BLaER1 treated with 17β-estradiol and CSF1 and Interleukin-3, amounts not matched to agents 10 nM and 100 nM (cell line): ENCODE data around the gene TSEN34.

Experiments used
- H3K27ac ChIP-seq, 11 experiments: shearing (Covaris generic); formaldehyde crosslinking; 2 replicates each; pipeline ENCODE4 v1.8.1; 2022
- H3K27me3 ChIP-seq, 11 experiments: shearing (Covaris generic); formaldehyde crosslinking; 2 replicates each; pipeline ENCODE4 v1.8.1; 2022
- H3K36me3 ChIP-seq, 11 experiments: shearing (Covaris generic); formaldehyde crosslinking; 2 replicates each; pipeline ENCODE4 v1.8.1; 2022
- H3K4me1 ChIP-seq, 10 experiments: shearing (Covaris generic); formaldehyde crosslinking; 2 replicates each; pipeline ENCODE4 v1.8.1; 2022
- H3K4me2 ChIP-seq, 11 experiments: shearing (Covaris generic); formaldehyde crosslinking; 2 replicates each; pipeline ENCODE4 v1.8.1; 2022
- H3K4me3 ChIP-seq, 10 experiments: shearing (Covaris generic); formaldehyde crosslinking; 2 replicates each; pipeline ENCODE4 v1.8.1; 2022
- H3K9ac ChIP-seq, 11 experiments: shearing (Covaris generic); formaldehyde crosslinking; 2 replicates each; pipeline ENCODE4 v1.8.1; 2022
- H3K9me3 ChIP-seq, 11 experiments: shearing (Covaris generic); formaldehyde crosslinking; replicated peaks in 1 of 11; 2 replicates each; pipeline ENCODE4 v1.8.1; 2022
- H4K20me1 ChIP-seq, 11 experiments: shearing (Covaris generic); formaldehyde crosslinking; 2 replicates each; pipeline ENCODE4 v1.8.1; 2022
- Cebpa-rat ChIP-seq, 11 experiments: shearing (Covaris generic); IDR thresholded peaks; 2 replicates each; pipeline ENCODE4 v1.8.1; 2022

Gene TSEN34

GRCh38 chr19:54196536-54196935 is 5.4 kb downstream of the TSEN34 start:
- peak overlapping the region in 3 of 11 experiments; percentile 31 to 58 (median 53); a peak in 6 of 22 replicates for H3K4me2 ChIP-seq
- H3K27me3 ChIP-seq, result no peaks in the 10 kb centered on the region
- no peak overlapping the region for H3K27ac ChIP-seq
- H3K9ac ChIP-seq, result no peak overlapping the region
- H4K20me1 ChIP-seq, result peaks cover 9 to 28% (median 20%) of the 10 kb centered on the region in 11 experiments; a peak in 21 of 22 replicates
- H3K36me3 ChIP-seq, result peaks cover 37 to 69% (median 53%) of the 10 kb centered on the region in 11 experiments
- TF ChIP-seq Cebpa-rat (IDR thresholded peaks at IDR 0.05), result no peak
- peaks cover 26 to 78% (median 31%) of the 10 kb centered on the region in 10 experiments for H3K4me1 ChIP-seq
- H3K9me3 ChIP-seq, result no peaks in the 10 kb centered on the region; a peak in 1 of 22 replicates
- no peak overlapping the region for H3K4me3 ChIP-seq

DNA sequence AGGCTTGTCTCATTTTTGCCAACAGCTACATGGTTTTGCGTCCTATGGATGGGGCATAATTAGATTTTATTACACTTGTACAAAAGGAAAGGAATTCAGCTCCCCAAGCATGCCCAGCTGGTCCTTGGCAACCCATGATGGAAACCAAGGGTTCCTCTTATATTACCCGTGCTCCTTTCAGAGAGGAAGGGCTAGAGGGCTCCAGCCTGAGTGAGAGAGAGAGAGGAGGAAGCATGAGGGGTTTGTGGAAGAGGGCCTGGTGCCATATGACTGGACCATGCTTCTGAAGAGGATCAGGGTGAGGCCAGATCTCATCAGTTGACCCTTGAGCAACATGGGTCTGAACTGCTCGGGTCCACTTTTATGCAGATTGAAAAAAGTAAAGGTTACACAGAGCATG is 6.0 kb downstream of the TSEN34 start:
- H4K20me1 ChIP-seq, result peaks cover 12 to 30% (median 20%) of the 10 kb centered on the region in 11 experiments; a peak in 21 of 22 replicates
- no peak overlapping the region for H3K27ac ChIP-seq
- no peaks in the 10 kb centered on the region for H3K27me3 ChIP-seq
- TF ChIP-seq Cebpa-rat (IDR thresholded peaks at IDR 0.05), result no peak
- no peaks in the 10 kb centered on the region; a peak in 1 of 22 replicates for H3K9me3 ChIP-seq
- peaks cover 43 to 75% (median 59%) of the 10 kb centered on the region in 11 experiments for H3K36me3 ChIP-seq
- H3K9ac ChIP-seq, result no peak overlapping the region
- peaks cover 24 to 76% (median 28%) of the 10 kb centered on the region in 10 experiments for H3K4me1 ChIP-seq
- no peak overlapping the region for H3K4me3 ChIP-seq
- H3K4me2 ChIP-seq, result peak overlapping the region in 3 of 11 experiments; percentile 31 to 58 (median 53); a peak in 5 of 22 replicates

DNA sequence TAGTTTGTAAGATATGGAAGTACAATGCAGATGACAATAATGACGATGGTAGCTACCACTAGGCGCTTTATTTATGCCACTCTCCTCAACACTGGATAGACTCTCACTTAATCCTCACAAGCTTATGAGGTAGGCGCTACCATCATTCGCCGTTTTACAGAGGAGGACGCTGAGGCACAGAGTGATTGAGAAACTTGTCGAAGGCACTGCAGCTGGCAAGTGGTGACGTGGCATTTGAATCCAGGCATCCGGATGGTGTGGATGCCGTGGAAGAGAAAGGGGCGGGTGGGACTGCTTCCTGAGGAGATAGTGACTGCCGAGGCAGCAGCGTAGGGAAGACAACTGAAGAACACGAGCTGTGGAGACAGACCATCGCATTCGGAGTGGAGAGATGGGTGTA is 8.3 kb downstream of the TSEN34 start:
- no peak for TF ChIP-seq Cebpa-rat (IDR thresholded peaks at IDR 0.05)
- Histone ChIP-seq H3K27ac (peak overlapping the region in 10 of 11 experiments; percentile 95 to 100 (median 98); a peak in 12 of 22 replicates), H3K36me3 (peaks cover 46 to 76% (median 61%) of the 10 kb centered on the region in 11 experiments), H3K27me3 (no peaks in the 10 kb centered on the region), H3K4me3 (peak overlapping the region in 1 of 10 experiments; percentile 96; a peak in 1 of 20 replicates), H3K4me2 (peak overlapping the region in 10 of 11 experiments; percentile 78 to 98 (median 86); a peak in 18 of 22 replicates), H3K4me1 (peaks cover 34 to 61% (median 36%) of the 10 kb centered on the region in 10 experiments), H3K9me3 (no peaks in the 10 kb centered on the region; a peak in 1 of 22 replicates), H4K20me1 (peaks cover 33 to 38% (median 35%) of the 10 kb centered on the region in 11 experiments; a peak in 21 of 22 replicates), H3K9ac (peak overlapping the region; percentile 91 to 99 (median 97); a peak in 16 of 22 replicates)

DNA sequence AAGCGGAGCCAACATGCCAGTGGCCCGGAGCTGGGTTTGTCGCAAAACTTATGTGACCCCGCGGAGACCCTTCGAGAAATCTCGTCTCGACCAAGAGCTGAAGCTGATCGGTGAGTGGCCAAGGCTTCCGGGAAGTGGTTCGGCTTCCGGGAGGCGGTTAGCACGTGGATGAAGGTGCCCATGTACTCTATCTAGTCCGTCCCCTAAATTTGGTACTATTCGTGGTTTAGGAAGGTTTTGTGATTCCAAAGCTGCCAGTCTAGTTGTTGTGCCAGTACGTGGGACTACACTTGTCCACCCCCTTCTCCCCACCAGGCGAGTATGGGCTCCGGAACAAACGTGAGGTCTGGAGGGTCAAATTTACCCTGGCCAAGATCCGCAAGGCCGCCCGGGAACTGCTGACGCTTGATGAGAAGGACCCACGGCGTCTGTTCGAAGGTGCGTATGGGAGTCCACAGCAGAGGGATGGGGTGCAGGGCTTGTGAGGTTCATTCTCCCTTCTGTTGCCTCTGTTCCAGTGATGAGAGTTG is 10.1 kb downstream of the TSEN34 start:
- H3K27ac ChIP-seq, result peak overlapping the region; percentile 95 to 100 (median 97)
- peak overlapping the region; percentile 87 to 99 (median 97) for H3K4me2 ChIP-seq
- peak overlapping the region; percentile 81 to 98 (median 96) for H3K4me3 ChIP-seq
- H3K9me3 ChIP-seq, result no peaks in the 10 kb centered on the region; a peak in 1 of 22 replicates
- no peaks in the 10 kb centered on the region for H3K27me3 ChIP-seq
- peak overlapping the region; percentile 91 to 99 (median 97) for H3K9ac ChIP-seq
- H3K36me3 ChIP-seq, result peaks cover 52 to 77% (median 66%) of the 10 kb centered on the region in 11 experiments
- no peak for TF ChIP-seq Cebpa-rat (IDR thresholded peaks at IDR 0.05)
- H4K20me1 ChIP-seq, result peaks cover 33 to 54% (median 52%) of the 10 kb centered on the region in 11 experiments; a peak in 21 of 22 replicates
- H3K4me1 ChIP-seq, result peaks cover 53 to 61% (median 53%) of the 10 kb centered on the region in 10 experiments

- Histone ChIP-seq H3K4me1 (peaks cover 53 to 63% (median 61%) of the 10 kb centered on the region in 10 experiments), H3K4me2 (peak overlapping the region; percentile 87 to 99 (median 97)), H3K27me3 (no peaks in the 10 kb centered on the region), H4K20me1 (peaks cover 33 to 62% (median 60%) of the 10 kb centered on the region in 11 experiments; a peak in 21 of 22 replicates), H3K27ac (peak overlapping the region; percentile 95 to 100 (median 97)), H3K9me3 (no peaks in the 10 kb centered on the region; a peak in 1 of 22 replicates), H3K9ac (peak overlapping the region; percentile 91 to 99 (median 97)), H3K4me3 (peak overlapping the region; percentile 81 to 98 (median 96)), H3K36me3 (peaks cover 59 to 79% (median 68%) of the 10 kb centered on the region in 11 experiments)
- TF ChIP-seq Cebpa-rat (IDR thresholded peaks at IDR 0.05), result peak in 2 of 11 experiments; percentile 32 to 38; a peak in 1 of 22 replicates
These were observed 10.9 kb downstream of the TSEN34 start for GRCh38 chr19:54201980-54202379.

GRCh38 chr19:54203151-54203611 is 12.1 kb downstream of the TSEN34 start:
- peak overlapping the region; percentile 87 to 99 (median 97) for H3K4me2 ChIP-seq
- H3K27ac ChIP-seq, result peak overlapping the region; percentile 95 to 100 (median 97)
- no peaks in the 10 kb centered on the region; a peak in 1 of 22 replicates for H3K9me3 ChIP-seq
- peaks cover 33 to 74% (median 64%) of the 10 kb centered on the region in 11 experiments; a peak in 21 of 22 replicates for H4K20me1 ChIP-seq
- H3K4me1 ChIP-seq, result peaks cover 49 to 75% (median 68%) of the 10 kb centered on the region in 10 experiments
- H3K9ac ChIP-seq, result peak overlapping the region; percentile 91 to 99 (median 97)
- H3K36me3 ChIP-seq, result peaks cover 66 to 77% (median 68%) of the 10 kb centered on the region in 11 experiments
- H3K4me3 ChIP-seq, result peak overlapping the region; percentile 81 to 98 (median 96)
- no peaks in the 10 kb centered on the region for H3K27me3 ChIP-seq
- no peak for TF ChIP-seq Cebpa-rat (IDR thresholded peaks at IDR 0.05)

- Histone ChIP-seq H3K27ac (peak overlapping the region; percentile 30 to 100 (median 97); a peak in 19 of 22 replicates), H3K9me3 (no peaks in the 10 kb centered on the region; a peak in 1 of 22 replicates), H4K20me1 (peaks cover 33 to 91% (median 64%) of the 10 kb centered on the region in 11 experiments; a peak in 21 of 22 replicates), H3K36me3 (peaks cover 68 to 86% (median 82%) of the 10 kb centered on the region in 11 experiments), H3K27me3 (no peaks in the 10 kb centered on the region), H3K9ac (peak overlapping the region; percentile 91 to 99 (median 97)), H3K4me3 (peak overlapping the region; percentile 81 to 98 (median 96); a peak in 19 of 20 replicates), H3K4me1 (peaks cover 52 to 88% (median 79%) of the 10 kb centered on the region in 10 experiments), H3K4me2 (peak overlapping the region; percentile 87 to 99 (median 97))
- TF ChIP-seq Cebpa-rat (IDR thresholded peaks at IDR 0.05), result no peak
These were observed 13.8 kb downstream of the TSEN34 start for GRCh38 chr19:54204767-54205468.

DNA sequence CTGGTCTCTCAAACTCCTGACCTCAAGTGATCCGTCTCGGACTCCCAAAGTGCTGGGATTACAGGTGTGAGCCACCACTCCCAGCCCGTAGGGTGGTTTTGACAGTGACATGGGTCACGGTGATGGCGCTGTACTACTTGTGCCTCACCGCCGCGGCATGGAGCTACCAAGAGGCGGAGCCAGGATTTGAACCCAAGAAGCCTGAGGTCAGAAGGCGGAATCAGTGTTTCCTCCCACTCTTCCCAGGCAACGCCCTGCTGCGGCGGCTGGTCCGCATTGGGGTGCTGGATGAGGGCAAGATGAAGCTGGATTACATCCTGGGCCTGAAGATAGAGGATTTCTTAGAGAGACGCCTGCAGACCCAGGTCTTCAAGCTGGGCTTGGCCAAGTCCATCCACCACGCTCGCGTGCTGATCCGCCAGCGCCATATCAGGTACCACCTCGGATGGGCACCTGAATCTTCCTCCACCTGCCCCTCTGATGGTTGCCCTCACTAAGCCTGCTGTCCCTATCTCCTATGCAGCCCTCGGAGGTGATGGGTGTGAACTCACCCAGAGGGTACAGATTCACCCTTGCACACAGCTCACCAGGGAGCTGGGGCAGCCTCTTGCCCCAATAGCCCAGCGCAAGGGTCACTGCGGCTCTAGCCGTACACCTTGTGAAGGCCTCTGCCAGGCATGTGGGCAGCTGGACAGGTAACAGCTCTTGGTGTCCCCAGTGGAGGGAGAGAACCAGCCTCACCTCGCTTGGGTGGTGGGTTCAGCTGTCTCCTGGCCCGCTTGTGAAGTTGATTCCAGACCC is 15.1 kb downstream of the TSEN34 start:
- TF ChIP-seq Cebpa-rat (IDR thresholded peaks at IDR 0.05), result no peak
- no peaks in the 10 kb centered on the region; a peak in 1 of 22 replicates for H3K9me3 ChIP-seq
- peaks cover 28 to 100% (median 62%) of the 10 kb centered on the region in 11 experiments; a peak in 21 of 22 replicates for H4K20me1 ChIP-seq
- H3K9ac ChIP-seq, result peak overlapping the region; percentile 91 to 99 (median 97)
- peaks cover 66 to 91% (median 83%) of the 10 kb centered on the region in 11 experiments for H3K36me3 ChIP-seq
- peak overlapping the region; percentile 94 to 100 (median 97) for H3K27ac ChIP-seq
- H3K27me3 ChIP-seq, result no peaks in the 10 kb centered on the region
- peaks cover 63 to 98% (median 89%) of the 10 kb centered on the region in 10 experiments for H3K4me1 ChIP-seq
- H3K4me3 ChIP-seq, result peak overlapping the region; percentile 30 to 98 (median 93); a peak in 19 of 20 replicates
- peak overlapping the region; percentile 87 to 99 (median 97) for H3K4me2 ChIP-seq
